Erythroblast (primary cell): ENCODE data around the gene IZUMO4.

ENCODE experiments used
- GATA1 ChIP-seq: IDR thresholded peaks from 2 replicates; pipeline ENCODE4 v1.6.1; 2011; ENCODE audit warnings: low read depth, mild to moderate bottlenecking, control low read depth, low read length, moderate library complexity
- POLR2A ChIP-seq: IDR thresholded peaks from 2 replicates; pipeline ENCODE4 v1.6.1; 2011; ENCODE audit warnings: mild to moderate bottlenecking, low read length

DNA sequence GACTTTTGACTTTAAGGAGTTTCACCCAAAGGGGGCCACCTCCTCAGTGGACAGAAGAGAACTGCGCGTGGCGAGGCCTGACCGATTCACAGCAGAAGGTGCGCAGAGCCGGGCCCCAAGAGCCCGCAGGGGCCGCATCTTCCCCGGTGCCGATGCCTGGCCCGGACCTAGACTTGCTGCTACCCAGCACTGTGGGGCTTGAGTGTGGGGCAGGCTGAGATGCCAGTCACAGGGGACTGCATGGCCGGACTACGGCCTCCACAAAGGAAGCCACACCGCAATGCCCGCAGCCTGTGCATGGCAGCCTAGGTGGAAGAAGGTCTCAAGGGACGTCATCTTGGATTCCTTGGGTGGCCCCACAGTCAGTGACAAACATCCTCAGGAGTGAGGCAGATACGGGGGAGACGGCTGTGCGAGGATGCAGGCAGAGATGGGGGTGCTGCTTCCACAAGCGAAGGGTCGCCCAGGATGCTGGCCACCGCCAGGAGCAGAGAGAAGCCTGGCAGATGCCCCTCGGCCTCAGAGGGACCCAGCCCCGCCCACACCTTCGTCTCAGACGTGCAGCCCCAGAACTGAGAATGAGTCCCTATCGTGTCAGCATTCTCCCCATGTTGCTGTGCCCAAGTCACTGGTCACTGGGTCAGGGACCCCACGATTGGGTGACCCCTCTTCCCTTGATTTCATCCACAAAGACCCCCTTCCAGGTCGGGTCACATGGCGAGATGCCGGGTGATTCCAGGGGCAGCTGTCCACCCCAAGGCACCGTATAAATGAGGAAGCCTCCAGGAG is 17.4 kb upstream of the IZUMO4 start:
- no peak for TF ChIP-seq POLR2A
- TF ChIP-seq GATA1 = no peak
